Esophagus (tissue), 2 donors: ENCODE results near the gene TMEM131L. TPM values are rescaled to one million over a fixed set of nuclear protein-coding genes. Genes with fewer than 3 reads are reported as not detected.
"Not testable (repeated sequence)": the region's sequence is repeated elsewhere in the genome, so short reads cannot be mapped to it uniquely, and the experiment has no call there.

Experiments used
- H3K27ac ChIP-seq, 2 donors: one replicate each; pipeline ENCODE4 v1.5.1; 2013; ENCODE audit warnings: low read depth in 2 of 2, mild to moderate bottlenecking in 2 of 2, inconsistent platforms in 1 of 2, low read length in 1 of 2, moderate library complexity in 1 of 2
- H3K27me3 ChIP-seq, 2 donors: one replicate each; pipeline ENCODE4 v1.6.1; 2013; ENCODE audit warnings: low read length in 2 of 2, control low read depth in 1 of 2, mild to moderate bottlenecking in 1 of 2; ENCODE audit not compliant: insufficient read depth in 2 of 2, control insufficient read depth in 1 of 2
- H3K36me3 ChIP-seq, 2 donors: one replicate each; pipeline ENCODE4 v1.6.1; 2013; ENCODE audit warnings: low read length in 1 of 2; ENCODE audit not compliant: control insufficient read depth in 2 of 2, insufficient read depth in 2 of 2
- H3K4me1 ChIP-seq, 2 donors: one replicate each; pipeline ENCODE4 v1.6.1; 2013; ENCODE audit warnings: low read length in 1 of 2; ENCODE audit not compliant: control insufficient read depth in 2 of 2, insufficient read depth in 2 of 2
- H3K4me3 ChIP-seq, 2 donors: one replicate each; pipeline ENCODE4 v1.5.1; 2013; ENCODE audit warnings: low read length in 2 of 2, mild to moderate bottlenecking in 2 of 2, low read depth in 1 of 2, moderate library complexity in 1 of 2
- H3K9me3 ChIP-seq, 2 donors: one replicate each; pipeline ENCODE4 v1.6.1; 2013; ENCODE audit warnings: mild to moderate bottlenecking in 2 of 2, low read depth in 1 of 2, low read length in 1 of 2, moderate library complexity in 1 of 2; ENCODE audit not compliant: control insufficient read depth in 2 of 2, insufficient read depth in 1 of 2
- WGBS, 2 donors: extraction: QIAGEN DNeasy Blood & Tissue Kit; methylation state at CpG; one replicate each; pipeline ENCODE4 v1.1.7; 2013; 5-methylcytosine and 5-hydroxymethylcytosine counted together
- polyA plus RNA-seq, 2 donors: library from polyadenylated mRNA; stranded (reverse); fragments of 200-250 nt; gene quantifications; one replicate each; pipeline ENCODE4 v1.2.3, GENCODE V29; 2013
- donor health status: healthy with polysubstance abuse.
- donor health status: Bipolar disorder and iron deficiency.

TMEM131L gene
- polyA plus RNA-seq, 2 donors: 3.4 to 4.0 TPM

GRCh38 chr4:153566631-153567150 is 100.5 kb downstream of the TMEM131L start:
- Histone ChIP-seq H3K27ac (no peak overlapping the region), H3K9me3 (no peaks in the 10 kb centered on the region), H3K27me3 (no peaks in the 10 kb centered on the region), H3K4me3 (no peak overlapping the region), H3K4me1 (no peaks in the 10 kb centered on the region), H3K36me3 (no peaks in the 10 kb centered on the region)
- WGBS, 2 donors: 69 to 79% methylated on average over 8 of the region's 8 CpGs

- not testable (repeated sequence) for H3K9me3 ChIP-seq, H3K27ac ChIP-seq, H3K27me3 ChIP-seq, H3K36me3 ChIP-seq, H3K4me1 ChIP-seq, H3K4me3 ChIP-seq
- 71 to 84% methylated on average over 3 of the region's 3 CpGs for WGBS, 2 donors
Measured at GRCh38 chr4:153567660-153568059, 101.5 kb downstream of the TMEM131L start.

GRCh38 chr4:153570228-153570973 is 104.2 kb downstream of the TMEM131L start:
- no peak overlapping the region for H3K27ac ChIP-seq
- WGBS, 2 donors: 90% methylated on average over 12 of the region's 12 CpGs
- H3K9me3 ChIP-seq: no peaks in the 10 kb centered on the region
- H3K36me3 ChIP-seq: no peaks in the 10 kb centered on the region
- H3K4me3 ChIP-seq: no peak overlapping the region
- H3K4me1 ChIP-seq: no peaks in the 10 kb centered on the region
- no peaks in the 10 kb centered on the region for H3K27me3 ChIP-seq

GRCh38 chr4:153571006-153571545 is 104.9 kb downstream of the TMEM131L start:
- 74 to 79% methylated on average over 4 of the region's 4 CpGs for WGBS, 2 donors
- Histone ChIP-seq H3K27ac (no peak overlapping the region), H3K4me3 (no peak overlapping the region), H3K27me3 (no peaks in the 10 kb centered on the region), H3K36me3 (no peaks in the 10 kb centered on the region), H3K4me1 (no peaks in the 10 kb centered on the region), H3K9me3 (no peaks in the 10 kb centered on the region)

GRCh38 chr4:153572609-153573008 is 106.4 kb downstream of the TMEM131L start:
- Histone ChIP-seq H3K27me3 (no peaks in the 10 kb centered on the region), H3K4me3 (no peak overlapping the region), H3K4me1 (no peaks in the 10 kb centered on the region), H3K27ac (no peak overlapping the region), H3K36me3 (no peaks in the 10 kb centered on the region), H3K9me3 (no peaks in the 10 kb centered on the region)
- WGBS, 2 donors: 96 to 98% methylated on average over 3 of the region's 3 CpGs

GRCh38 chr4:153573221-153573620 is 107.1 kb downstream of the TMEM131L start:
- WGBS, 2 donors: 89 to 90% methylated on average over 7 of the region's 7 CpGs
- no peaks in the 10 kb centered on the region for H3K36me3 ChIP-seq
- no peaks in the 10 kb centered on the region for H3K4me1 ChIP-seq
- H3K4me3 ChIP-seq: no peak overlapping the region
- no peaks in the 10 kb centered on the region for H3K9me3 ChIP-seq
- H3K27me3 ChIP-seq: no peaks in the 10 kb centered on the region
- no peak overlapping the region for H3K27ac ChIP-seq

GRCh38 chr4:153573881-153574802 is 108.0 kb downstream of the TMEM131L start:
- Histone ChIP-seq H3K27me3 (no peaks in the 10 kb centered on the region), H3K9me3 (no peaks in the 10 kb centered on the region), H3K4me1 (no peaks in the 10 kb centered on the region), H3K4me3 (no peak overlapping the region), H3K27ac (no peak overlapping the region), H3K36me3 (no peaks in the 10 kb centered on the region)
- WGBS, 2 donors: 62 to 68% methylated on average over 4 of the region's 4 CpGs

- H3K9me3 ChIP-seq: no peaks in the 10 kb centered on the region
- no peaks in the 10 kb centered on the region for H3K4me1 ChIP-seq
- WGBS, 2 donors: 41 to 55% methylated on average over 2 of the region's 2 CpGs
- H3K4me3 ChIP-seq: no peak overlapping the region
- no peaks in the 10 kb centered on the region for H3K27me3 ChIP-seq
- no peaks in the 10 kb centered on the region for H3K36me3 ChIP-seq
- no peak overlapping the region for H3K27ac ChIP-seq
Measured at GRCh38 chr4:153576443-153576774, 110.2 kb downstream of the TMEM131L start.

- Histone ChIP-seq H3K36me3 (no peaks in the 10 kb centered on the region), H3K9me3 (no peaks in the 10 kb centered on the region), H3K27me3 (no peaks in the 10 kb centered on the region), H3K4me3 (no peak overlapping the region), H3K27ac (no peak overlapping the region), H3K4me1 (no peaks in the 10 kb centered on the region)
- WGBS, 2 donors: 47 to 53% methylated on average over 5 of the region's 5 CpGs
Measured at GRCh38 chr4:153577053-153577452, 110.9 kb downstream of the TMEM131L start.
